MM.1S (cell line): ENCODE results near the gene GLI1.
"Not testable (repeated sequence)": the region's sequence is repeated elsewhere in the genome, so short reads cannot be mapped to it uniquely, and the experiment has no call there.

Source experiments
- CTCF ChIP-seq: fragments of 300-600 bp; sonication (generic); IDR thresholded peaks from 2 replicates; pipeline ENCODE4 v1.5.1; 2016; ENCODE audit warnings: antibody characterized with exemption, low read length, mixed read lengths
- EZH2 ChIP-seq: fragments of 300-600 bp; sonication (generic); optimal IDR thresholded peaks from 2 replicates; pipeline ENCODE3; 2017; ENCODE audit warnings: low read depth, mild to moderate bottlenecking, antibody characterized with exemption, low read length, mixed read lengths

- TF ChIP-seq CTCF, EZH2: not testable (repeated sequence)
These were observed 18.2 kb upstream of the GLI1 start for GRCh38 chr12:57441393-57441792.
